Subcutaneous adipose tissue (tissue), 4 donors: ENCODE measurements around the gene ZNF407. TPM values are rescaled to one million over a fixed set of nuclear protein-coding genes. Genes with fewer than 3 reads are reported as not detected.

Experiments used
- total RNA-seq, 4 donors: library from RNA; depleted of rRNA; stranded (reverse); fragments of >200 nt; gene quantifications; one replicate each; pipeline ENCODE4 v1.1.0, GENCODE V29; 2016
- TF ChIP-seq, protein P1 (sequence below): fragments of 450-650 bp; IDR thresholded peaks from one replicate; pipeline ENCODE4 v1.5.1; 2016; ENCODE audit warnings: low read depth, mild to moderate bottlenecking, control low read depth, antibody characterized with exemption, moderate library complexity

Gene ZNF407
- total RNA-seq, 4 donors from 2014 or later = 16.0 to 24.3 (median 19.6) TPM

DNA sequence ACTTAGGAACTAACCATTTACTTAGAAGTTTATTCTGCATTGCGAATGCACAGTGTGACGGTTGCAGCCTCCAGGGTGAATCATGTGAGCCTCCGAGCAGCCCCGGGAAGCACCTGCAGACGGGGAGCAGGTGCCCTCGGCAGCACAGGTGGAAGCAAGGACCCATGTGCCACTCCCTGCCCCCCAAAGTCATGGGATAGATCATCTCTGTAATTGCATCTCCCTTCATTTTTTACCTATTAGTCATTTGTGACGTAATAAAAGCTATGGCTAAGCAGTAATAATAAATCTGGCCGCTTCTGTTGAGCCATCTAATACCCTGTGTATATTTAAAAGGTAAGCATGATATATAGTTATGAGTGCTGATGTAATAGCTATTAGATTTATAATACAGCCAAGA lies 514.1 kb downstream of the ZNF407 start:
- TF ChIP-seq, protein P1, sequence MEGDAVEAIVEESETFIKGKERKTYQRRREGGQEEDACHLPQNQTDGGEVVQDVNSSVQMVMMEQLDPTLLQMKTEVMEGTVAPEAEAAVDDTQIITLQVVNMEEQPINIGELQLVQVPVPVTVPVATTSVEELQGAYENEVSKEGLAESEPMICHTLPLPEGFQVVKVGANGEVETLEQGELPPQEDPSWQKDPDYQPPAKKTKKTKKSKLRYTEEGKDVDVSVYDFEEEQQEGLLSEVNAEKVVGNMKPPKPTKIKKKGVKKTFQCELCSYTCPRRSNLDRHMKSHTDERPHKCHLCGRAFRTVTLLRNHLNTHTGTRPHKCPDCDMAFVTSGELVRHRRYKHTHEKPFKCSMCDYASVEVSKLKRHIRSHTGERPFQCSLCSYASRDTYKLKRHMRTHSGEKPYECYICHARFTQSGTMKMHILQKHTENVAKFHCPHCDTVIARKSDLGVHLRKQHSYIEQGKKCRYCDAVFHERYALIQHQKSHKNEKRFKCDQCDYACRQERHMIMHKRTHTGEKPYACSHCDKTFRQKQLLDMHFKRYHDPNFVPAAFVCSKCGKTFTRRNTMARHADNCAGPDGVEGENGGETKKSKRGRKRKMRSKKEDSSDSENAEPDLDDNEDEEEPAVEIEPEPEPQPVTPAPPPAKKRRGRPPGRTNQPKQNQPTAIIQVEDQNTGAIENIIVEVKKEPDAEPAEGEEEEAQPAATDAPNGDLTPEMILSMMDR = no peak

DNA sequence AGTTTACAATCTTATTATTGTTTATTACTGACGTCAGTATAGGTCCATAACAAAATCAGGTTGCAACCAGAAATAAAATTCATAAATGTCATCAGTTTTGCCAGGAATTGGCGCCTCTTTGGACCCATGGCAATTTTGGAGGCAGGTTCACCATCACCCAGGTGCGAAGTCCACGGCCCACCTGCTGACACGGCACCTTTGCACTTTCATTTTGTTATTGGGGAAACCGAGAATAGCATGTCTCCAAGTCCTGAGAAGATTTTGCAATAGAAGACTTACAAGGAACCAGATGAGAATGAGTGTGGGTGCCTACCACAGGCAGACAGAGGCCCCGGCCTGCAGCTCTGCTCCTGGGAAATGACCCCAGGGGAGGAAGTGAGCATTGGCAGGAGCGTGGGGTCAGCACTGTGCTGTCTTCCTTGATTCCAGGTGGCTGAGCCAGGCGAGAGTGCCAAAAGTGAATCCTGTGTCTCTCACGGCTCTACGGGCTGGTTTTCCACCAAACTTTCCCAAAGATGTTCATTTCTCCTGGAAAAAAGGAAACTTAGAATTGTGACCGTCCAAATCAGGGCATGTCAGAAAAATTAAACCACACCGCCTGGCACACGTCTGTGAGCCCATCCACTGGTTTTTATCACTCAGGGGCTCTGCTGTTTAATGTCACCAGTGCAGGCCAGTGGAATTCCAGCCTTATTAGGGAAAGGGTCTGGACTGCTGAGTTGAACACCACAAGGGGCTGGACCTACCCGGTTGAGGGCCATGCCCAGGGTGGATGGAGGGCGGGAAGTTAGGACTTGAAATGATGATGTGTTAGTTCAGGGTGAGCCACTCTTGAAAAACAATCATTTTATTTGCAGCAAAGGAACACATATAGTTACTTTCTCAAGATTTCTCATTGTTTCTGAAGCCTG lies 514.8 kb downstream of the ZNF407 start:
- TF ChIP-seq, protein P1 = no peak

DNA sequence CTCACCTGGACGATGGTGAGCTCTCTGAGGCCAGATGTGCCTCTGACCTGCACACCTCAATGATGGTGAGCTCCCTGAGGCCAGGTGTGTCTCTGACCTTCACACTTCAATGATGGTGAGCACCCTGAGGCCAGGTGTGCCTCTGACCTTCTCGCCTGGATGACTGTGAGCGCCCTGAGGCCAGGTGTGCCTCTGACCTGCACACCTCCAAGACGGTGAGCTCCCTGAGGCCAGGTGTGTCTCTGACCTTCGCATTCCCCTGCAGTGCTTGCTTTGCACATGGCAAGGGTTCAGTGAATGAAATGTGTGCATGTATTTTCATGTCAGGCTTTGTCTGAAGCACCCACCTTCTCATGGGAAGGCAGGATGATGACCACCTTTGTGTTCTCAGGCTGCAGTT lies 515.8 kb downstream of the ZNF407 start:
- TF ChIP-seq, protein P1 = no peak

DNA sequence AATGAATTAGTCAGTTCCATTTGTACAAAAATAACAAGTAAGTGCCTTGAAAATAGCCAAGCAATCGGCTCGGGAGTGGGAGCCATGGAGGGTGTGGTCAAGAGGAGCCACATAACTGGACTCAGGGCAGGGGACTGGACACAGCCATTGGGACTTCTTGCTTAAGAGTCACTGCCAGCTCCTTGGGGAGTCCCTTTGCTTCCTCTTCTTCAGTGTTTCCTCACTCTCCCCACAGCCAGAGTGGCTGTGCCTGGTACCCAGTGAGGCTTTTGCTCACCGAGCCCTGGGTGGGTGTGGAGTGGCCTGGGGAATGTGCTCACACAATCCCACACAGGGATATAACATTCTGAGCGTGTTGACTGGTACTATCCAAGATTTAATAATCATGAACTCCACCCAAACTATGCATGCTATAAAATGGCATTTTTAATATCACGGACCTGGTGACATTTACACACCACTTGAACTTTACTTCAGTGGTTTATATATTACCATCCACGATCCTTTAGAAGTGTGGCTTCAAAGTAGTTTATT lies 516.6 kb downstream of the ZNF407 start:
- TF ChIP-seq, protein P1 = no peak

Other genes starting within 250 kb of the ZNF407 start
- not detected for gene DIPK1C, start 140.6 kb upstream of the ZNF407 start, total RNA-seq
- gene CNDP2, start 101.5 kb upstream of the ZNF407 start, total RNA-seq = 100 to 1,000 TPM in 2 of 4 donors, 10 to 100 TPM in 2; 83.8 to 160 (median 106) TPM
- 1 to 10 TPM in 1 of 4 donors, not detected in 3; 1.1 TPM for gene CNDP1, start 63.4 kb upstream of the ZNF407 start, total RNA-seq